Adipocyte (in vitro differentiated cells): ENCODE results near the gene FBXW2.
"Not testable (repeated sequence)": the region's sequence is repeated elsewhere in the genome, so short reads cannot be mapped to it uniquely, and the experiment has no call there.

Source experiments
- DNase-seq: peaks from one replicate; pipeline ENCODE4 v3.0.0-alpha.2; 2015; ENCODE audit warnings: low read depth
- H3K27me3 ChIP-seq: replicated peaks from 2 replicates; pipeline ENCODE4 v1.7.0; 2013; ENCODE audit warnings: mild to moderate bottlenecking, low read length, moderate library complexity; ENCODE audit not compliant: control insufficient read depth, insufficient read depth
- H3K36me3 ChIP-seq: 2 replicates; pipeline ENCODE4 v1.7.0; 2013; ENCODE audit warnings: low read length, mild to moderate bottlenecking, moderate library complexity; ENCODE audit not compliant: control insufficient read depth, insufficient read depth, severe bottlenecking
- H3K4me1 ChIP-seq: 2 replicates; pipeline ENCODE4 v1.7.0; 2013; ENCODE audit warnings: mild to moderate bottlenecking, low read length, moderate library complexity; ENCODE audit not compliant: control insufficient read depth, insufficient read depth
- H3K4me3 ChIP-seq: 2 replicates; pipeline ENCODE4 v1.7.0; 2013; ENCODE audit warnings: mild to moderate bottlenecking, low read length, moderate library complexity
- H3K9ac ChIP-seq: 2 replicates; pipeline ENCODE4 v1.7.0; 2013; ENCODE audit warnings: mild to moderate bottlenecking, low read length, moderate library complexity
- H3K9me3 ChIP-seq: 2 replicates; pipeline ENCODE4 v1.7.0; 2013; ENCODE audit warnings: mild to moderate bottlenecking, low read length, moderate library complexity; ENCODE audit not compliant: control insufficient read depth

Gene FBXW2

GRCh38 chr9:120815075-120815474 is 21.9 kb upstream of the FBXW2 start:
- H3K36me3 ChIP-seq, result peaks cover 53% of the 10 kb centered on the region

GRCh38 chr9:120808931-120809330 is 15.7 kb upstream of the FBXW2 start:
- H3K4me1 ChIP-seq, result no peaks in the 10 kb centered on the region
- peaks cover 27% of the 10 kb centered on the region for H3K9me3 ChIP-seq
- no peak overlapping the region for H3K9ac ChIP-seq
- H3K36me3 ChIP-seq, result no peaks in the 10 kb centered on the region
- no peaks in the 10 kb centered on the region for H3K27me3 ChIP-seq
- no peak overlapping the region for H3K4me3 ChIP-seq
- DNase-seq, result no peak

More at GRCh38 chr9:120815075-120815474, 21.9 kb upstream of the FBXW2 start:
- Histone ChIP-seq H3K4me3 (no peak overlapping the region), H3K4me1 (peaks cover 3% of the 10 kb centered on the region), H3K27me3 (no peaks in the 10 kb centered on the region), H3K9ac (no peak overlapping the region), H3K9me3 (peaks cover 4% of the 10 kb centered on the region)
- no peak for DNase-seq

DNA sequence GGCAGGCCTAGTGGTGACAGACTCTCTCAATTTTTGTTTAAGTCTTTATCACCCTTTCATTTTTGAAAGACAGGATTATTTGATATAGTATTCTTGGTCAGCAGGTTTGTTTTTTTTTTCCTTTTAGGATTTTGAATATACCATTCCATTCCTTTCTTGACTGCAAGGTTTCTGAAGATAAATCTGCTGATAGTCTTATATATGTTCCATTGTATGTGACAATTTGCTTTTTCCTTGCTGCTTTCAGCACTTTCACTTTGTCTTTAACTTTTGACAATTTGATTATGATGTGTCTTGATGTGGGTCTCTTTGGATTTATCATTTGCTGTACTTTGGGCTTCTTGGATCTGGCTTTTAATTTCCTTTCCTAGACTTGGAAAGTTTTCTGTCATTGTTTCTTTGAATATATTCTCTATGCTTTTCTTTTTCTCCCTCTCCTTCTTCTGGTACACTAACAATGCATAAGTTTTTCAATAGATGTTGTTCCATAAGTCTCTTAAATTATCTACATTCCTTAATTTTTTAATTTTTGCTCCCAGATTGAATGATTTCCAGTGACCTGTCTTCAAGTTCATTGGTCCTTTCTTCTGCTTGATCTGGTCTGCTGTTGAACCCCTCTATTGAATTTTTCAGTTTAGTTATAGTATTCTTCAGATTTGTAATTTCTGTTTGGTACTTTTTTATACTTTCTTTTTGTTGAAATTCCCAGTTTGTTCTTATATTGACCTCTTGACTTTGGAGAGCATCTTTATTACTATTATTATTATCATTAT is 14.6 kb upstream of the FBXW2 start:
- Histone ChIP-seq H3K36me3 (no peaks in the 10 kb centered on the region), H3K9ac (no peak overlapping the region), H3K4me3 (peak overlapping the region; percentile 42), H3K9me3 (peaks cover 27% of the 10 kb centered on the region), H3K4me1 (no peaks in the 10 kb centered on the region), H3K27me3 (no peaks in the 10 kb centered on the region)
- DNase-seq, result no peak

- H3K9ac ChIP-seq, result not testable (repeated sequence)
Observed at GRCh38 chr9:120804784-120805363, 11.7 kb upstream of the FBXW2 start.

DNA sequence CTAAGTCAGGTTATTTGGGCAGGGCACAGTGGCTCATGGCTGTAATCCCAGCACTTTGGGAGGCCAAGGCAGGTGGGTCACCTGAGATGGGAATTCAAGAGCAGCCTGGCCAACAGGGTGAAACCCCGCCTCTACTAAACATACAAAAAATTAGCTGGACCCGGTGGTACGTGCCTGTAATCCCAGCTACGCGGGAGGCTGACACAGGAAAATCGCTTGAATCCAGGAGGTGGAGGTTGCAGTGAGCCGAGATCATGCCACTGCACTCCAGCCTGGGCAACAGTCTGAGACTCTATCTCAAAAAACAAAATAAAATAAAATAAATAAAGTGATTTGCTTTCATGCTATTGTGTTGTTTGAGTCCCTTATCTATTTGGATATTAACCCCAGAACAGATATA is 8.2 kb upstream of the FBXW2 start:
- H3K4me1 ChIP-seq, result no peaks in the 10 kb centered on the region
- no peak for DNase-seq
- H3K36me3 ChIP-seq, result no peaks in the 10 kb centered on the region
- H3K9me3 ChIP-seq, result no peaks in the 10 kb centered on the region
- no peaks in the 10 kb centered on the region for H3K27me3 ChIP-seq
- H3K4me3 ChIP-seq, result no peak overlapping the region
- H3K9ac ChIP-seq, result no peak overlapping the region

More at GRCh38 chr9:120804784-120805363, 11.7 kb upstream of the FBXW2 start:
- H3K4me1 ChIP-seq, H3K4me3 ChIP-seq, DNase-seq, H3K27me3 ChIP-seq, H3K36me3 ChIP-seq: not testable (repeated sequence)
- peaks cover 24% of the 10 kb centered on the region for H3K9me3 ChIP-seq

DNA sequence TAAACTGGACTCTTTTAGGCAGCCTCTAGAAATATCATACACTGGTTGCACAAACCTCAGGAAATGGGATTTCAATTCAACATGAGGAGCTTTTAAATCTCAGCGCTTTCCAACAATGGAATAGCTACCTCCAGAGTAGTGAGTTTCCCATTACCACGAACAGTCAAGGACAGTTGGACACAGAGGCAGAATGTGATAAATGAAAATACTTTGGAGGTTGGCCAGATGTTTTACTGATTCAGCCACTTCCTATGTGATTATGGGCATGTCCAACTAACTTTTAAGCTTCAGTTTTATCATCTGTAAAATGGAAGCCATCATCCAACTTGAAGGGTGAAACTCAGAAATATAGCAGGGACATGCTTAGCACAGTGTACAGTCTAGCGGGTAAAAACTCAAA is 2.1 kb downstream of the FBXW2 start:
- H3K4me3 ChIP-seq, result no peak overlapping the region
- peaks cover 35% of the 10 kb centered on the region for H3K36me3 ChIP-seq
- H3K9me3 ChIP-seq, result no peaks in the 10 kb centered on the region
- no peak overlapping the region for H3K9ac ChIP-seq
- no peaks in the 10 kb centered on the region for H3K27me3 ChIP-seq
- H3K4me1 ChIP-seq, result peaks cover 25% of the 10 kb centered on the region
- no peak for DNase-seq

DNA sequence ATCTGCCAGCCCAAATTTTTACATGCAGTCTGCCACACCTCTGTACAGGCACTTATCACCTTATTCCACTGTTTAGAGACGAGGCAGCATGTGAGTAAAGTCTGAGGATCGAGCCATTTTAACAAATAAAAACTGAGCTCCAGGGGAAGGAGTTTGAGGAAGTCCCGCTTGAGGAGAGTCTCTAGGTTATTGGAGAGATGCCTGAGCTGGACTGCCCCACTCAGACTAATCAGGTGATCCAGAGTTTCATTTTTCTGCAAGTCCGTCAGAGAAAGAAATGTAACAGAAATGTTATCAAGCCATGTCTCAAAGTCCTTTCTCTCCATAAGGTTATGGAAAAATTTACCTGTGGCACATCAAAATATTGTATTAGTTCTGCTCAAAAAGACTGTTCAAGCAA is 5.3 kb downstream of the FBXW2 start:
- no peaks in the 10 kb centered on the region for H3K27me3 ChIP-seq
- no peaks in the 10 kb centered on the region for H3K9me3 ChIP-seq
- peaks cover 32% of the 10 kb centered on the region for H3K4me1 ChIP-seq
- no peak for DNase-seq
- no peak overlapping the region for H3K4me3 ChIP-seq
- peaks cover 38% of the 10 kb centered on the region for H3K36me3 ChIP-seq
- H3K9ac ChIP-seq, result no peak overlapping the region

DNA sequence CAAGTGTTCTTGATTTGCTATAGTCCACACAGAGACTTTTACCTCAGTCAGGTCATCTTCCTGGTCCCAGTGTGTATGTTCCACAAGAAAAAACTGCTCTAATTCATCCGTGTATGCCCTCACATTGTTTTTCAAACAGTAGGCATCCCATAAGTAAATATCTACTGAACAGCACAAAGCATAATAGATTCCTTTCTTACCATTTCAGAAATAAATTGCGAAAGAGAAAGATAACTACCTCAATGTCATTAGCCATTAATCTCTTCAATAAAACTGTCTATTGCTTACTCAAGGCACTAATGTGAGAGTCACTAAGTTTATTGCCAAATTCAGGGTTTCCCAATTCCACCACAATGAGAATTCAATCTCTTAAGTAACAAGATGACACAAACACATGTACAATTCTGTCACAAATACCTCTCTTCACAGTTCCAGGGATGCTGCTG is 9.6 kb downstream of the FBXW2 start:
- peak; percentile 10 for DNase-seq
- no peaks in the 10 kb centered on the region for H3K27me3 ChIP-seq
- H3K9me3 ChIP-seq, result no peaks in the 10 kb centered on the region
- peaks cover 28% of the 10 kb centered on the region for H3K4me1 ChIP-seq
- peaks cover 33% of the 10 kb centered on the region for H3K36me3 ChIP-seq
- H3K4me3 ChIP-seq, result no peak overlapping the region
- no peak overlapping the region for H3K9ac ChIP-seq

- H3K4me3 ChIP-seq, result no peak overlapping the region
- no peak for DNase-seq
- no peaks in the 10 kb centered on the region for H3K27me3 ChIP-seq
- H3K36me3 ChIP-seq, result peaks cover 36% of the 10 kb centered on the region
- peaks cover 28% of the 10 kb centered on the region for H3K4me1 ChIP-seq
- H3K9ac ChIP-seq, result no peak overlapping the region
- no peaks in the 10 kb centered on the region for H3K9me3 ChIP-seq
Observed at GRCh38 chr9:120781236-120781635, 12.0 kb downstream of the FBXW2 start.

DNA sequence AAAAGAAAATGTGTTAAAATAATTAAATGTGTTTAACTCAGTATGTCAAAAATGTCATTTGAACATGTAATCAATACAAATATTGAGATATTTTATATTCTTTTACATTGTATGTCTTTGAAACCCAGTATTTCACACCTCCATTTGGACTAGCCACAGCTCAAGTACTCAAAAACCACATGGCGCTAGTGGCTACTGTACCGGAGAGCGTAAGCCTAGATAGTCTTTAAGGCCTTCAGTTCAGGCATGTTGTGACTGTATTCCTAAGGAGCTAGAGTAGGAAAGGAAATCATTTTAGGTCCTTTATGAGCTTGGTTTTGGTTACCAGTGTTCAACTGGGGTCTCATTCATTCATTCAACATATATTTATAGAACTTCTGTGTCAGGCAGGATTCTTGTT is 12.8 kb downstream of the FBXW2 start:
- Histone ChIP-seq H3K36me3 (peaks cover 41% of the 10 kb centered on the region), H3K9ac (no peak overlapping the region), H3K4me1 (peaks cover 28% of the 10 kb centered on the region), H3K9me3 (no peaks in the 10 kb centered on the region), H3K27me3 (no peaks in the 10 kb centered on the region), H3K4me3 (no peak overlapping the region)
- no peak for DNase-seq

DNA sequence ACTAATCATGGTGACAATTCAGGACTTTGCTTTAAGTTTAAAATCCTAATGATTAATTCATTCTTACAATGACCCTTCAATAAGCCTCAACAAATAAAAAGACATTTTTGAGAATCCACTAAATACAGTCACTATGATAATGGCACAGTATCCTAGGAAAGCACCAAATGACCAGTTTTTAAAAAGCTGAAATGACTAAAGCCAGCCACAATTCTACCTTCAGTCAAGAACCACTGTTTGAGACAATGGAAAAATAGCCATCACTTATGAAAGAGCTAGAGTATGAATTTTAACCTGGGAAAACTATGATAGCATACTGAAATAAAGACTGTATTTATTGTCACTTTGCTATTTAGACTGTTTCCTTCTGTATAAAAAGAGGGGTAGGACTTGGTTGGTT is 14.0 kb downstream of the FBXW2 start:
- peaks cover 26% of the 10 kb centered on the region for H3K4me1 ChIP-seq
- no peaks in the 10 kb centered on the region for H3K9me3 ChIP-seq
- DNase-seq, result no peak
- H3K9ac ChIP-seq, result no peak overlapping the region
- H3K36me3 ChIP-seq, result peaks cover 53% of the 10 kb centered on the region
- no peak overlapping the region for H3K4me3 ChIP-seq
- no peaks in the 10 kb centered on the region for H3K27me3 ChIP-seq
